Keratinocyte (primary cell): ENCODE data around the gene PRIMA1.

Experiments
- EZH2 ChIP-seq: IDR thresholded peaks from one replicate; pipeline ENCODE4 v1.6.1; 2012; ENCODE audit warnings: inconsistent platforms, mild to moderate bottlenecking, low read length, moderate library complexity
- TF ChIP-seq, protein P1 (sequence below), 3 experiments: IDR thresholded peaks in 1 of 3; conservative IDR thresholded peaks in 1 of 3; optimal IDR thresholded peaks in 1 of 3; 2 replicates in 2 of 3; 3 replicates in 1 of 3; pipeline versions ENCODE3 to v1.5.1; 2011; ENCODE audit warnings: low read length in 3 of 3, mild to moderate bottlenecking in 3 of 3, moderate library complexity in 2 of 3, control low read depth in 1 of 3, inconsistent platforms in 1 of 3; ENCODE audit not compliant: insufficient read depth in 2 of 3; ENCODE audit errors: extremely low read depth in 1 of 3

- TF ChIP-seq, protein P1, sequence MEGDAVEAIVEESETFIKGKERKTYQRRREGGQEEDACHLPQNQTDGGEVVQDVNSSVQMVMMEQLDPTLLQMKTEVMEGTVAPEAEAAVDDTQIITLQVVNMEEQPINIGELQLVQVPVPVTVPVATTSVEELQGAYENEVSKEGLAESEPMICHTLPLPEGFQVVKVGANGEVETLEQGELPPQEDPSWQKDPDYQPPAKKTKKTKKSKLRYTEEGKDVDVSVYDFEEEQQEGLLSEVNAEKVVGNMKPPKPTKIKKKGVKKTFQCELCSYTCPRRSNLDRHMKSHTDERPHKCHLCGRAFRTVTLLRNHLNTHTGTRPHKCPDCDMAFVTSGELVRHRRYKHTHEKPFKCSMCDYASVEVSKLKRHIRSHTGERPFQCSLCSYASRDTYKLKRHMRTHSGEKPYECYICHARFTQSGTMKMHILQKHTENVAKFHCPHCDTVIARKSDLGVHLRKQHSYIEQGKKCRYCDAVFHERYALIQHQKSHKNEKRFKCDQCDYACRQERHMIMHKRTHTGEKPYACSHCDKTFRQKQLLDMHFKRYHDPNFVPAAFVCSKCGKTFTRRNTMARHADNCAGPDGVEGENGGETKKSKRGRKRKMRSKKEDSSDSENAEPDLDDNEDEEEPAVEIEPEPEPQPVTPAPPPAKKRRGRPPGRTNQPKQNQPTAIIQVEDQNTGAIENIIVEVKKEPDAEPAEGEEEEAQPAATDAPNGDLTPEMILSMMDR (optimal IDR thresholded peaks at IDR 0.05 in 1 of 3, IDR thresholded peaks at IDR 0.05 in 1 of 3, conservative IDR thresholded peaks at IDR 0.05 in 1 of 3; ENCODE audit: extremely low read depth in 1 of 3, insufficient read depth in 2 of 3, low read length in 3 of 3): no peak
- TF ChIP-seq EZH2: no peak
Observed at GRCh38 chr14:93787465-93788292, 606 bp downstream of the PRIMA1 start.
